IPS DF 6.9 (cell line): ENCODE data around the gene GATA6.

Source experiments
- DNase-seq: peaks from one replicate; pipeline ENCODE4 v3.0.0-alpha.2; 2013; ENCODE audit warnings: low read depth, low spot score
- H3K27ac ChIP-seq: one replicate; pipeline ENCODE4 v1.5.1; 2013; ENCODE audit warnings: low read length, control low read depth
- H3K27me3 ChIP-seq: 2 replicates; pipeline ENCODE4 v1.6.1; 2013; ENCODE audit warnings: mild to moderate bottlenecking, low read length; ENCODE audit not compliant: control insufficient read depth, insufficient read depth
- H3K36me3 ChIP-seq: 2 replicates; pipeline ENCODE4 v1.6.1; 2013; ENCODE audit warnings: low read length; ENCODE audit not compliant: control insufficient read depth, insufficient read depth
- H3K4me1 ChIP-seq: 2 replicates; pipeline ENCODE4 v1.6.1; 2013; ENCODE audit warnings: low read length; ENCODE audit not compliant: control insufficient read depth, insufficient read depth
- H3K4me3 ChIP-seq: 2 replicates; pipeline ENCODE4 v1.5.1; 2013; ENCODE audit warnings: mild to moderate bottlenecking, low read length
- H3K9me3 ChIP-seq: 2 replicates; pipeline ENCODE4 v1.6.1; 2013; ENCODE audit warnings: low read length, inconsistent platforms; ENCODE audit not compliant: control insufficient read depth, insufficient read depth
- WGBS: extraction: QIAGEN DNeasy Blood & Tissue Kit; methylation state at CpG from one replicate; pipeline ENCODE4 v1.1.7; 2013; ENCODE audit warnings: mixed read lengths, missing lambda C conversion rate; ENCODE audit not compliant: insufficient read length, insufficient coverage; 5-methylcytosine and 5-hydroxymethylcytosine counted together

Gene GATA6

GRCh38 chr18:22169011-22169888, at the start of gene GATA6:
TSS of gene GATA6 (plus strand) at chr18:22169589. CDS start at chr18:22171145, 1,556 bp downstream.
- DNase-seq: no peak
- Histone ChIP-seq H3K36me3 (no peaks in the 10 kb centered on the region), H3K27ac (no peak within 1 kb of the TSS), H3K27me3 (peaks cover 87% of the 10 kb centered on the region), H3K4me3 (peak within 1 kb of the TSS; percentile 64; the same call in 1 of the 2 replicates), H3K9me3 (no peaks in the 10 kb centered on the region), H3K4me1 (peaks cover 7% of the 10 kb centered on the region)
- WGBS: no CpG with 5 or more reads among the region's 87 CpGs

- Histone ChIP-seq H3K27me3 (no peaks in the 10 kb centered on the region), H3K4me1 (no peaks in the 10 kb centered on the region), H3K27ac (no peak overlapping the region), H3K9me3 (no peaks in the 10 kb centered on the region), H3K4me3 (no peak overlapping the region), H3K36me3 (no peaks in the 10 kb centered on the region)
- no CpG with 5 or more reads among the region's 1 CpG for WGBS
- no peak for DNase-seq
Measured at GRCh38 chr18:22124970-22125369, 44.4 kb upstream of the GATA6 start.

GRCh38 chr18:22128954-22129353, 40.4 kb upstream of the GATA6 start:
- Histone ChIP-seq H3K27ac (no peak overlapping the region), H3K9me3 (no peaks in the 10 kb centered on the region), H3K36me3 (no peaks in the 10 kb centered on the region), H3K4me3 (no peak overlapping the region), H3K27me3 (no peaks in the 10 kb centered on the region), H3K4me1 (no peaks in the 10 kb centered on the region)
- no CpG with 5 or more reads among the region's 5 CpGs for WGBS
- DNase-seq: no peak

- DNase-seq: no peak
- WGBS: 100% methylated on average over 1 of the region's 1 CpG
- H3K27ac ChIP-seq: no peak overlapping the region
Measured at GRCh38 chr18:22129778-22130177, 39.6 kb upstream of the GATA6 start.

GRCh38 chr18:22132258-22132657, 37.1 kb upstream of the GATA6 start:
- no peak overlapping the region for H3K27ac ChIP-seq
- DNase-seq: no peak
- no peaks in the 10 kb centered on the region for H3K9me3 ChIP-seq
- no peak overlapping the region for H3K4me3 ChIP-seq
- no CpG with 5 or more reads among the region's 2 CpGs for WGBS
- no peaks in the 10 kb centered on the region for H3K4me1 ChIP-seq
- H3K27me3 ChIP-seq: no peaks in the 10 kb centered on the region
- no peaks in the 10 kb centered on the region for H3K36me3 ChIP-seq

More at GRCh38 chr18:22129778-22130177, 39.6 kb upstream of the GATA6 start:
- H3K36me3 ChIP-seq: no peaks in the 10 kb centered on the region
- no peak overlapping the region for H3K4me3 ChIP-seq
- H3K27me3 ChIP-seq: no peaks in the 10 kb centered on the region
- H3K4me1 ChIP-seq: no peaks in the 10 kb centered on the region
- H3K9me3 ChIP-seq: no peaks in the 10 kb centered on the region

GRCh38 chr18:22132763-22133162, 36.6 kb upstream of the GATA6 start:
- H3K4me3 ChIP-seq: no peak overlapping the region
- H3K36me3 ChIP-seq: no peaks in the 10 kb centered on the region
- H3K4me1 ChIP-seq: no peaks in the 10 kb centered on the region
- H3K27ac ChIP-seq: no peak overlapping the region
- no peaks in the 10 kb centered on the region for H3K9me3 ChIP-seq
- DNase-seq: no peak
- H3K27me3 ChIP-seq: no peaks in the 10 kb centered on the region
- no CpG with 5 or more reads among the region's 2 CpGs for WGBS

- Histone ChIP-seq H3K27ac (no peak overlapping the region), H3K4me1 (no peaks in the 10 kb centered on the region), H3K4me3 (no peak overlapping the region), H3K36me3 (no peaks in the 10 kb centered on the region), H3K9me3 (no peaks in the 10 kb centered on the region), H3K27me3 (no peaks in the 10 kb centered on the region)
- no peak for DNase-seq
- WGBS: no CpG with 5 or more reads among the region's 4 CpGs
Measured at GRCh38 chr18:22136395-22136794, 33.0 kb upstream of the GATA6 start.

GRCh38 chr18:22141211-22141610, 28.2 kb upstream of the GATA6 start:
- Histone ChIP-seq H3K4me1 (no peaks in the 10 kb centered on the region), H3K9me3 (no peaks in the 10 kb centered on the region), H3K4me3 (no peak overlapping the region), H3K27me3 (no peaks in the 10 kb centered on the region), H3K36me3 (no peaks in the 10 kb centered on the region), H3K27ac (no peak overlapping the region)
- DNase-seq: no peak
- no CpG with 5 or more reads among the region's 4 CpGs for WGBS

GRCh38 chr18:22143347-22144340, 25.7 kb upstream of the GATA6 start:
- no peaks in the 10 kb centered on the region for H3K36me3 ChIP-seq
- no peak for DNase-seq
- H3K4me3 ChIP-seq: no peak overlapping the region
- no CpG with 5 or more reads among the region's 7 CpGs for WGBS
- H3K4me1 ChIP-seq: no peaks in the 10 kb centered on the region
- H3K9me3 ChIP-seq: no peaks in the 10 kb centered on the region
- no peak overlapping the region for H3K27ac ChIP-seq
- H3K27me3 ChIP-seq: no peaks in the 10 kb centered on the region

GRCh38 chr18:22145160-22145559, 24.2 kb upstream of the GATA6 start:
- Histone ChIP-seq H3K4me1 (no peaks in the 10 kb centered on the region), H3K9me3 (no peaks in the 10 kb centered on the region), H3K36me3 (no peaks in the 10 kb centered on the region), H3K27me3 (no peaks in the 10 kb centered on the region), H3K4me3 (no peak overlapping the region), H3K27ac (no peak overlapping the region)
- no peak for DNase-seq
- whole genome bisulfite sequencing: no CpG with 5 or more reads among the region's 3 CpGs
